IMR-90 (cell line): ENCODE results near the gene CFP.

Source experiments
- BHLHE40 ChIP-seq: fragments of 150-350 bp; IDR thresholded peaks from 2 replicates; pipeline ENCODE4 v1.6.1; 2016; ENCODE audit warnings: mild to moderate bottlenecking, low read depth, low read length
- CEBPB ChIP-seq: IDR thresholded peaks from 2 replicates; pipeline ENCODE4 v1.6.1; 2012; ENCODE audit warnings: low read depth, low read length, improper control_type of control experiment
- CHD1 ChIP-seq: IDR thresholded peaks from 2 replicates; pipeline ENCODE4 v1.6.1; 2012; ENCODE audit warnings: low read depth, low read length, improper control_type of control experiment
- CTCF ChIP-seq: conservative IDR thresholded peaks from 2 replicates; pipeline ENCODE4 v1.5.1; 2012; ENCODE audit warnings: mild to moderate bottlenecking, low read depth, low read length, improper control_type of control experiment
- FOS ChIP-seq: fragments of 150-350 bp; IDR thresholded peaks from 2 replicates; pipeline ENCODE4 v1.6.1; 2016; ENCODE audit warnings: low read depth, low read length
- MAFK ChIP-seq: IDR thresholded peaks from 2 replicates; pipeline ENCODE4 v1.6.1; 2012; ENCODE audit warnings: low read depth, low read length, improper control_type of control experiment
- POLR2A ChIP-seq: IDR thresholded peaks from 2 replicates; pipeline ENCODE4 v1.6.1; 2012; ENCODE audit warnings: mild to moderate bottlenecking, low read depth, low read length
- RAD21 ChIP-seq: IDR thresholded peaks from 2 replicates; pipeline ENCODE4 v1.6.1; 2012; ENCODE audit warnings: low read length, improper control_type of control experiment
- RFX5 ChIP-seq: IDR thresholded peaks from 2 replicates; pipeline ENCODE4 v1.8.0; 2012; ENCODE audit warnings: low read depth, mild to moderate bottlenecking, low read length, moderate library complexity
- SMC3 ChIP-seq: fragments of 150-350 bp; IDR thresholded peaks from 2 replicates; pipeline ENCODE4 v1.6.1; 2016; ENCODE audit warnings: low read depth, mild to moderate bottlenecking, antibody characterized with exemption, low read length, moderate library complexity
- TF ChIP-seq, protein P1 (sequence below): fragments of 150-350 bp; IDR thresholded peaks from 2 replicates; pipeline ENCODE4 v1.6.1; 2016; ENCODE audit warnings: low read depth, mild to moderate bottlenecking, low read length, moderate library complexity, borderline replicate concordance
- TF ChIP-seq, protein P2 (sequence below): fragments of 150-350 bp; IDR thresholded peaks from 2 replicates; pipeline ENCODE4 v1.6.1; 2017; ENCODE audit warnings: mild to moderate bottlenecking, antibody characterized with exemption, low read length, low read depth

- TF ChIP-seq CTCF (no peak), RFX5 (no peak), SMC3 (no peak), CHD1 (no peak), CEBPB (no peak), POLR2A (no peak), BHLHE40 (no peak), FOS (no peak), RAD21 (no peak), MAFK (no peak)
- TF ChIP-seq, protein P1, sequence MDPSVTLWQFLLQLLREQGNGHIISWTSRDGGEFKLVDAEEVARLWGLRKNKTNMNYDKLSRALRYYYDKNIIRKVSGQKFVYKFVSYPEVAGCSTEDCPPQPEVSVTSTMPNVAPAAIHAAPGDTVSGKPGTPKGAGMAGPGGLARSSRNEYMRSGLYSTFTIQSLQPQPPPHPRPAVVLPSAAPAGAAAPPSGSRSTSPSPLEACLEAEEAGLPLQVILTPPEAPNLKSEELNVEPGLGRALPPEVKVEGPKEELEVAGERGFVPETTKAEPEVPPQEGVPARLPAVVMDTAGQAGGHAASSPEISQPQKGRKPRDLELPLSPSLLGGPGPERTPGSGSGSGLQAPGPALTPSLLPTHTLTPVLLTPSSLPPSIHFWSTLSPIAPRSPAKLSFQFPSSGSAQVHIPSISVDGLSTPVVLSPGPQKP, result no peak
- TF ChIP-seq, protein P2, sequence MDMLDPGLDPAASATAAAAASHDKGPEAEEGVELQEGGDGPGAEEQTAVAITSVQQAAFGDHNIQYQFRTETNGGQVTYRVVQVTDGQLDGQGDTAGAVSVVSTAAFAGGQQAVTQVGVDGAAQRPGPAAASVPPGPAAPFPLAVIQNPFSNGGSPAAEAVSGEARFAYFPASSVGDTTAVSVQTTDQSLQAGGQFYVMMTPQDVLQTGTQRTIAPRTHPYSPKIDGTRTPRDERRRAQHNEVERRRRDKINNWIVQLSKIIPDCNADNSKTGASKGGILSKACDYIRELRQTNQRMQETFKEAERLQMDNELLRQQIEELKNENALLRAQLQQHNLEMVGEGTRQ, result no peak
Measured at GRCh38 chrX:47632666-47633065, 2.9 kb upstream of the CFP start.
